Astrocyte of the spinal cord (primary cell): ENCODE results near the gene HP1BP3.

ENCODE experiments used
- DNase-seq: peaks from one replicate; pipeline ENCODE4 v3.0.0; 2011; ENCODE audit warnings: low read depth, low spot score
- H3K4me3 ChIP-seq: 2 replicates; pipeline ENCODE4 v1.5.1; 2011; ENCODE audit warnings: low read depth, mild to moderate bottlenecking, low read length, moderate library complexity
- CTCF ChIP-seq: IDR thresholded peaks from 2 replicates; pipeline ENCODE4 v1.5.1; 2012; ENCODE audit warnings: low read depth, mild to moderate bottlenecking, low read length, inconsistent platforms
- in situ Hi-C: cut with HindIII; loops from 2 replicates; pipeline ENCODE4 v1.10.0; 2017; ENCODE audit warnings: low sequenced_read_pairs

HP1BP3 gene

GRCh38 chr1:20771780-20772179 lies 15.3 kb downstream of the HP1BP3 start:
- H3K4me3 ChIP-seq: no peak overlapping the region
- no peak for DNase-seq
- in situ Hi-C loops: no loop called here
- no peak for TF ChIP-seq CTCF

GRCh38 chr1:20770314-20771087 lies 16.6 kb downstream of the HP1BP3 start:
- no peak overlapping the region for H3K4me3 ChIP-seq
- in situ Hi-C loops: no loop called here
- no peak for TF ChIP-seq CTCF
- DNase-seq: no peak

GRCh38 chr1:20767271-20767670 lies 19.8 kb downstream of the HP1BP3 start:
- no peak overlapping the region for H3K4me3 ChIP-seq
- in situ Hi-C loops: no loop called here
- TF ChIP-seq CTCF: no peak
- no peak for DNase-seq

- in situ Hi-C loops: no loop called here
- no peak for TF ChIP-seq CTCF
- DNase-seq: no peak
- H3K4me3 ChIP-seq: no peak overlapping the region
Observed at GRCh38 chr1:20763417-20763816, 23.7 kb downstream of the HP1BP3 start.

- H3K4me3 ChIP-seq: no peak overlapping the region
- DNase-seq: no peak
- in situ Hi-C loops: no loop called here
- TF ChIP-seq CTCF: no peak
Observed at GRCh38 chr1:20760322-20760721, 26.8 kb downstream of the HP1BP3 start.

GRCh38 chr1:20753589-20753988 lies 33.5 kb downstream of the HP1BP3 start:
- TF ChIP-seq CTCF: no peak
- H3K4me3 ChIP-seq: no peak overlapping the region
- peak; percentile 65 for DNase-seq
- in situ Hi-C loops: no loop called here
